OCI-LY7 (cell line): ENCODE measurements around the gene NLRP3.

Experiments
- CTCF ChIP-seq: fragments of 200-600 bp; sonication (generic); conservative IDR thresholded peaks from 2 replicates; pipeline ENCODE4 v1.5.1; 2014; ENCODE audit warnings: mild to moderate bottlenecking, antibody characterized with exemption, low read length, moderate library complexity, mixed read lengths
- EZH2phosphoT487 ChIP-seq: fragments of 200-600 bp; sonication (generic); IDR thresholded peaks from 2 replicates; pipeline ENCODE4 v1.6.1; 2018; ENCODE audit warnings: low read depth, borderline replicate concordance, mild to moderate bottlenecking, mixed run types, antibody characterized with exemption, low read length, moderate library complexity, mixed read lengths

DNA sequence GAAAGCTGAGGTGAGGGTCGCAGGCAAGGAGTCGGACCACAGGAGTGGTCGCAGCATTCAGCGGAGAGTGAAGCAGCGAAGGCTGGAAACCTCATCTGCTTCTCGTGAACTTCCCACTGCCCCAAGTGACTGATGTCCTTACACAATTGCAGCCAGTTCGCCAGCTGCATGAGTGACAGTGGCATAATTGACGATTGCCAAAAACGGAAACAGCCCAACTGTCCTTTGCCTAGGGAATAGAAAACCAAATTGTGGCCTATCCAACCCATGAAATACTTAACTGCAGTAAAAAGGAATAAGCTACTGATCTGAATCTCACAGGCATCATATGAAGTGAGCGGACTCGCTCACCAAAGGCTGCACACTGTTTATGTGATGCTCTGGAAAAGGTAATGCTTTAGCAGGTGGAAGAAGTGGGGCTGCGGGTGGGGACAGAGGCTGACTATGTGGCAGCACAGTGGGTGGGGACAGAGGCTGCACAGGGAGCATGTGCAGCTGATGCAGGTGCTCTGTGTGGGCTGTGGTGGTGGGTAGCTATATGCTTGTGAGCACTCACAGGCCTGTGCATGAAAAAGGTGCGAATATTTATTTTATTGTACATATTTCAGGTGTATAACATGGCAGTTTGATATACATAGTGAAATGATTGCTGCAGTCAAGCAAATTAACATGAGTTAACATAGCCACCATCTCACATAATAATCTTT, 4.2 kb upstream of the NLRP3 start:
- TF ChIP-seq EZH2phosphoT487 (no peak), CTCF (no peak)
